SU-DHL-6 (cell line): Measurements from ENCODE around the gene PHLDB2.

Experiments
- H2AFZ ChIP-seq: fragments of 200-600 bp; sonication (generic); 2 replicates; pipeline ENCODE4 v1.6.1; 2014; ENCODE audit warnings: low read depth, mild to moderate bottlenecking, moderate library complexity, mixed read lengths, antibody characterized with exemption, low read length; ENCODE audit not compliant: severe bottlenecking
- H3F3A ChIP-seq: fragments of 200-600 bp; shearing (Covaris generic); 2 replicates; pipeline ENCODE4 v1.6.0; 2016; ENCODE audit warnings: antibody characterized with exemption, mild to moderate bottlenecking; ENCODE audit not compliant: insufficient read depth
- H3K27ac ChIP-seq: fragments of 200-600 bp; sonication (generic); 2 replicates; pipeline ENCODE4 v1.5.1; 2016; ENCODE audit warnings: low read depth, mild to moderate bottlenecking, low read length, moderate library complexity, mixed read lengths
- H3K27me3 ChIP-seq: fragments of 200-600 bp; sonication (generic), shearing (Covaris generic); 2 replicates; pipeline ENCODE4 v1.6.0; 2014; ENCODE audit warnings: mild to moderate bottlenecking, low read length
- H3K36me3 ChIP-seq: fragments of 200-600 bp; sonication (generic); 2 replicates; pipeline ENCODE4 v1.6.1; 2014; ENCODE audit warnings: mild to moderate bottlenecking, low read length, mixed read lengths
- H3K4me2 ChIP-seq: fragments of 300-600, 200-600 bp; shearing (Covaris generic), sonication (generic); 2 replicates; pipeline ENCODE4 v1.6.0; 2014; ENCODE audit warnings: low read length, low read depth, mild to moderate bottlenecking; ENCODE audit not compliant: poor library complexity, severe bottlenecking
- H3K4me3 ChIP-seq: fragments of 200-600 bp; sonication (generic); 2 replicates; pipeline ENCODE4 v1.5.1; 2014; ENCODE audit warnings: antibody characterized with exemption, low read length, mild to moderate bottlenecking, mixed read lengths; ENCODE audit not compliant: insufficient read depth, poor library complexity, severe bottlenecking
- H3K79me2 ChIP-seq: fragments of 200-600 bp; sonication (generic); 2 replicates; pipeline ENCODE4 v1.6.1; 2014; ENCODE audit warnings: mild to moderate bottlenecking, low read length, moderate library complexity; ENCODE audit not compliant: insufficient read depth
- H3K9ac ChIP-seq: fragments of 200-600 bp; sonication (generic); 2 replicates; pipeline ENCODE4 v1.7.0; 2014; ENCODE audit warnings: mild to moderate bottlenecking, low read length
- H3K9me2 ChIP-seq: fragments of 200-600 bp; sonication (generic); replicated peaks from 2 replicates; pipeline ENCODE4 v1.6.1; 2014; ENCODE audit warnings: low read length; ENCODE audit not compliant: insufficient read depth
- H3K9me3 ChIP-seq: fragments of 200-600 bp; sonication (generic); 2 replicates; pipeline ENCODE4 v1.6.1; 2014; ENCODE audit warnings: low read length, mixed read lengths; ENCODE audit not compliant: insufficient read depth
- H4K20me1 ChIP-seq: fragments of 200-600 bp; sonication (generic); 2 replicates; pipeline ENCODE4 v1.6.1; 2014; ENCODE audit warnings: low read depth, mild to moderate bottlenecking, antibody characterized with exemption, low read length, moderate library complexity, mixed read lengths
- EZH2phosphoT487 ChIP-seq: fragments of 200-600 bp; sonication (generic), shearing (Covaris generic); conservative IDR thresholded peaks from 2 replicates; pipeline ENCODE4 v1.6.1; 2018; ENCODE audit warnings: mild to moderate bottlenecking, antibody characterized with exemption, low read length, moderate library complexity, mixed read lengths
- TF ChIP-seq, protein P1 (sequence below): fragments of 200-600 bp; sonication (generic); IDR thresholded peaks from one replicate; pipeline ENCODE4 v1.5.1; 2017; ENCODE audit warnings: antibody characterized with exemption, mild to moderate bottlenecking, low read length, moderate library complexity; ENCODE audit not compliant: insufficient read depth, poor library complexity, severe bottlenecking

PHLDB2 gene

GRCh38 chr3:111870620-111871019 lies 11.6 kb downstream of the PHLDB2 start:
- Histone ChIP-seq H3K9me2 (no peaks in the 10 kb centered on the region), H2AFZ (no peak overlapping the region), H3K27me3 (no peaks in the 10 kb centered on the region), H3K4me2 (no peak overlapping the region), H3F3A (no peaks in the 10 kb centered on the region), H3K9me3 (no peaks in the 10 kb centered on the region), H3K4me3 (no peak overlapping the region), H3K27ac (no peak overlapping the region), H3K9ac (no peak overlapping the region), H3K79me2 (no peaks in the 10 kb centered on the region), H4K20me1 (peaks cover under 1% of the 10 kb centered on the region; the same call in 1 of the 2 replicates), H3K36me3 (no peaks in the 10 kb centered on the region)
- no peak for TF ChIP-seq EZH2phosphoT487
- TF ChIP-seq, protein P1, sequence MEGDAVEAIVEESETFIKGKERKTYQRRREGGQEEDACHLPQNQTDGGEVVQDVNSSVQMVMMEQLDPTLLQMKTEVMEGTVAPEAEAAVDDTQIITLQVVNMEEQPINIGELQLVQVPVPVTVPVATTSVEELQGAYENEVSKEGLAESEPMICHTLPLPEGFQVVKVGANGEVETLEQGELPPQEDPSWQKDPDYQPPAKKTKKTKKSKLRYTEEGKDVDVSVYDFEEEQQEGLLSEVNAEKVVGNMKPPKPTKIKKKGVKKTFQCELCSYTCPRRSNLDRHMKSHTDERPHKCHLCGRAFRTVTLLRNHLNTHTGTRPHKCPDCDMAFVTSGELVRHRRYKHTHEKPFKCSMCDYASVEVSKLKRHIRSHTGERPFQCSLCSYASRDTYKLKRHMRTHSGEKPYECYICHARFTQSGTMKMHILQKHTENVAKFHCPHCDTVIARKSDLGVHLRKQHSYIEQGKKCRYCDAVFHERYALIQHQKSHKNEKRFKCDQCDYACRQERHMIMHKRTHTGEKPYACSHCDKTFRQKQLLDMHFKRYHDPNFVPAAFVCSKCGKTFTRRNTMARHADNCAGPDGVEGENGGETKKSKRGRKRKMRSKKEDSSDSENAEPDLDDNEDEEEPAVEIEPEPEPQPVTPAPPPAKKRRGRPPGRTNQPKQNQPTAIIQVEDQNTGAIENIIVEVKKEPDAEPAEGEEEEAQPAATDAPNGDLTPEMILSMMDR, result no peak

GRCh38 chr3:111871809-111872623 lies 13.0 kb downstream of the PHLDB2 start:
- Histone ChIP-seq H3K4me3 (no peak overlapping the region), H3K27me3 (no peaks in the 10 kb centered on the region)

DNA sequence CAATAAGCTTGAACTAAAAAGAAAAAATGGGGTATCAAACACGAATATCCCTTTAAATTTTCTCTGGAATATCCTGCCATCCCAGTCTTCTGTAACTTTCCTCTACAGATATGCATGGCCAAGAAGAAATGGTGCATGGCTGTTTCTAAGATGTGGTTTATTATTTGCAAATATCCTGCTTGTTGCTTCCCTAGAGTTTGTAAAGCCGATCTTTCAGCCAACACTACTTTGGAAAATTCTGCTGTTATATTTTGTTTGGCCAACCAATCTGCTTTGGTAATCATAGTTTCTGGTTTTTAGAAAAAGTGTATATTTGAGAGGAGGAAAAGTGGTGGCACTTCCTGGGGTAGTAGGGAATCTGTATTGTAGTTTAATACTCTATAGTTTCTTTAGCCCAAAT lies 13.9 kb downstream of the PHLDB2 start:
- TF ChIP-seq EZH2phosphoT487, result no peak
- TF ChIP-seq, protein P1, result no peak
- H3K79me2 ChIP-seq, result no peaks in the 10 kb centered on the region
- no peak overlapping the region for H3K4me2 ChIP-seq
- H2AFZ ChIP-seq, result no peak overlapping the region
- H3K9me3 ChIP-seq, result no peaks in the 10 kb centered on the region
- no peak overlapping the region for H3K27ac ChIP-seq
- H3K27me3 ChIP-seq, result no peaks in the 10 kb centered on the region
- H3K9ac ChIP-seq, result no peak overlapping the region
- H3K36me3 ChIP-seq, result no peaks in the 10 kb centered on the region
- no peaks in the 10 kb centered on the region; the same call in 1 of the 2 replicates for H4K20me1 ChIP-seq
- H3F3A ChIP-seq, result no peaks in the 10 kb centered on the region
- no peaks in the 10 kb centered on the region for H3K9me2 ChIP-seq
- H3K4me3 ChIP-seq, result no peak overlapping the region

More at GRCh38 chr3:111871809-111872623, 13.0 kb downstream of the PHLDB2 start:
- no peaks in the 10 kb centered on the region for H3K9me3 ChIP-seq
- TF ChIP-seq, protein P1, result no peak
- TF ChIP-seq EZH2phosphoT487, result no peak
- no peaks in the 10 kb centered on the region for H3K36me3 ChIP-seq
- no peak overlapping the region for H3K4me2 ChIP-seq
- H3F3A ChIP-seq, result no peaks in the 10 kb centered on the region
- no peak overlapping the region for H2AFZ ChIP-seq
- no peak overlapping the region for H3K9ac ChIP-seq
- H3K9me2 ChIP-seq, result no peaks in the 10 kb centered on the region
- H3K27ac ChIP-seq, result no peak overlapping the region
- no peaks in the 10 kb centered on the region; the same call in 1 of the 2 replicates for H4K20me1 ChIP-seq
- no peaks in the 10 kb centered on the region for H3K79me2 ChIP-seq
